K562 (cell line): Measurements from ENCODE around the gene NELFE. TPM values are rescaled to one million over a fixed set of nuclear protein-coding genes. Genes with fewer than 3 reads are reported as not detected.

Source experiments
- ARID2 ChIP-seq: fragments of 450-650 bp; IDR thresholded peaks from 2 replicates; pipeline ENCODE4 v1.6.1; 2017; ENCODE audit warnings: antibody characterized with exemption, mild to moderate bottlenecking
- CEBPG ChIP-seq, 3 experiments: fragments of 200-800 bp in 1 of 3; sonication (Bioruptor generic) in 1 of 3; sonication (generic) in 1 of 3; formaldehyde crosslinking in 1 of 3; IDR thresholded peaks in 2 of 3; conservative IDR thresholded peaks in 1 of 3; 2 replicates each; pipeline versions ENCODE4 v1.6.1 to v1.8.0; 2016 to 2022; ENCODE audit warnings: missing compliant biosample characterization in 2 of 3, missing genetic modification characterization in 2 of 3, mild to moderate bottlenecking in 1 of 3, missing genetic modification reagents in 1 of 3
- EP400 ChIP-seq: fragments of 450-650 bp; IDR thresholded peaks from 2 replicates; pipeline ENCODE4 v1.6.1; 2017; ENCODE audit warnings: antibody characterized with exemption, mild to moderate bottlenecking, moderate library complexity
- ESRRA ChIP-seq: fragments of 450-650 bp; IDR thresholded peaks from 2 replicates; pipeline ENCODE4 v1.6.1; 2014; ENCODE audit warnings: low read depth, mild to moderate bottlenecking, moderate library complexity, borderline replicate concordance
- ETV6 ChIP-seq, 3 experiments: fragments of 150-350 bp in 1 of 3; sonication (generic) in 1 of 3; formaldehyde crosslinking in 1 of 3; IDR thresholded peaks; 2 replicates each; pipeline versions ENCODE4 v1.6.1 to v1.8.0; 2014 to 2022; ENCODE audit warnings: borderline replicate concordance in 2 of 3, low read depth in 2 of 3, antibody characterized with exemption in 1 of 3, low read length in 1 of 3, mild to moderate bottlenecking in 1 of 3, missing genetic modification reagents in 1 of 3
- HMG20B ChIP-seq: fragments of 250-450 bp; sonication (Bioruptor Pico); IDR thresholded peaks from 2 replicates; pipeline ENCODE4 v1.5.0; 2021; ENCODE audit warnings: mild to moderate bottlenecking
- RBM15 ChIP-seq: fragments of 200-400 bp; formaldehyde crosslinking; IDR thresholded peaks from 2 replicates; pipeline ENCODE4 v1.6.1; 2018; ENCODE audit warnings: mild to moderate bottlenecking, low read length, moderate library complexity; ENCODE audit not compliant: insufficient read depth
- SFPQ ChIP-seq: fragments of 200-400 bp; formaldehyde crosslinking; IDR thresholded peaks from 2 replicates; pipeline ENCODE4 v1.6.1; 2017; ENCODE audit warnings: mild to moderate bottlenecking, low read depth, low read length, moderate library complexity
- TRIM28 ChIP-seq: fragments of 450-650 bp; IDR thresholded peaks from 2 replicates; pipeline ENCODE4 v1.6.1; 2017
- XRCC3 ChIP-seq: fragments of 450-650 bp; IDR thresholded peaks from 2 replicates; pipeline ENCODE4 v1.6.1; 2017; ENCODE audit warnings: mild to moderate bottlenecking, moderate library complexity
- XRCC5 ChIP-seq: fragments of 200-400 bp; formaldehyde crosslinking; IDR thresholded peaks from 2 replicates; pipeline ENCODE4 v1.6.1; 2017; ENCODE audit warnings: low read depth, mild to moderate bottlenecking, low read length
- ZNF3 ChIP-seq: fragments of 250-450 bp; sonication (Bioruptor Pico); IDR thresholded peaks from 2 replicates; pipeline ENCODE4 v1.5.0; 2021; ENCODE audit warnings: mild to moderate bottlenecking, moderate library complexity
- ZNF407 ChIP-seq: fragments of 450-650 bp; IDR thresholded peaks from 2 replicates; pipeline ENCODE4 v1.6.1; 2016; ENCODE audit warnings: low read depth
- ZNF408 ChIP-seq: fragments of 250-450 bp; sonication (Bioruptor Pico); IDR thresholded peaks from 2 replicates; pipeline ENCODE4 v1.4.0; 2020; ENCODE audit warnings: low read depth, mild to moderate bottlenecking, moderate library complexity
- ZNF436 ChIP-seq: fragments of 250-450, 450-650 bp; sonication (Bioruptor Pico); formaldehyde crosslinking; IDR thresholded peaks from 2 replicates; pipeline ENCODE4 v1.7.0; 2020; ENCODE audit warnings: mild to moderate bottlenecking
- ZNF764 ChIP-seq: fragments of 250-450 bp; sonication (Bioruptor Pico); IDR thresholded peaks from 2 replicates; pipeline ENCODE4 v1.4.0; 2020; ENCODE audit warnings: low read depth, mild to moderate bottlenecking, moderate library complexity
- polyA plus RNA-seq, 8 experiments: library from polyadenylated mRNA; depleted of rRNA in 4 of 8; stranded (reverse) in 5 of 8; unstranded in 3 of 8; fragments of >200 nt; fragmentation: Nextera tagmentation in 2 of 8; fragmentation: Illumina TruSeq in 1 of 8; extraction: Ambion mirVana in 2 of 8; extraction: Trizol in 1 of 8; gene quantifications; 2 replicates each; pipeline versions ENCODE4 v1.2.1 to v1.2.3, GENCODE V29; 2011 to 2014; ENCODE audit warnings: inconsistent platforms in 1 of 8, missing spikeins in 1 of 8
- total RNA-seq, 7 experiments: library from RNA; depleted of rRNA in 6 of 7; stranded (reverse); fragments of >200 nt in 6 of 7; fragmentation: Illumina TruSeq in 2 of 7; extraction: Trizol in 2 of 7; gene quantifications; 2 replicates each; pipeline versions ENCODE4 v1.2.1 to v1.2.3, GENCODE V29; 2011 to 2021; ENCODE audit warnings: low replicate concordance in 1 of 7

NELFE gene
- total and polyA plus RNA-seq, 9 of the 15 experiments (the other 6 are each of a cell fraction or from before 2014, with no cell fraction given) = 15.2 to 157 (median 91.5) TPM

GRCh38 chr6:31958741-31959739, at the start of gene NELFE, which contains the start of gene SKIC2 (continued):
- TF ChIP-seq ARID2 (no peak), ZNF764 (no peak), ZNF436 (CRISPR knock-in tag) (0 out of 2 replicates have a peak, but pooled peaks have one; percentile 46), CEBPG (CRISPR knock-in tag; IDR thresholded peaks at IDR 0.05) (peak; percentile 6; the same call in 1 of the 2 replicates), CEBPG (tag; conservative IDR thresholded peaks at IDR 0.05 in 1 of 2, IDR thresholded peaks at IDR 0.05 in 1 of 2) (no peak), ZNF3 (CRISPR knock-in tag) (no peak), RBM15 (no peak), HMG20B (CRISPR knock-in tag) (no peak), XRCC3 (no peak), SFPQ (no peak), EP400 (peak; percentile 95), ETV6 (IDR thresholded peaks at IDR 0.05; ENCODE audit: borderline replicate concordance in 1 of 2, low read depth in 2 of 2, low read length in 1 of 2) (peak in 1 of 2 experiments; percentile 81; a peak in 1 of 4 replicates), ETV6 (CRISPR knock-in tag; IDR thresholded peaks at IDR 0.05; ENCODE audit: borderline replicate concordance) (no peak), TRIM28 (peak; percentile 63; the same call in 1 of the 2 replicates), ZNF408 (no peak), ESRRA (peak; percentile 84), XRCC5 (peak; percentile 60; the same call in 1 of the 2 replicates), ZNF407 (no peak)
